ENCODE data around the gene DTX1.

DTX1 gene

DNA sequence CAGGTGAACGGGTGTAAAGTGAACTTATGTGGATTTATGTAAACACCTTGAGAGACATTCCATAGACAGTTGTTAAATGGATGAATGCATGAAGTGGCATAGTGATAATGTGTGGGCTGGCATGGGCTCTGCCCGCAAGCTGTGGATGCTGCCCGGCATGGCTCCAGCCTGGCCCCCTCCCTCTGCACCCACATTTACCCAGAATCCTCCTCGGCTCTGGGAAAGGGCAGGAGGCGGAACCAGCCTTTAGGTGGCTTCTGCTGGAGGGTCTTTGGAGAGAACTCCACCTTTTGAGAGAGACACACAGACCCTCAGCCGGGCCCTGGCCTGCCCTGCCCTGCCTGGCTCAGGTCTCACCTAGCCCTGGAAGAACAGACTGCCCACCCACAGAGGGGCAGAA is 60.3 kb downstream of the DTX1 start:
- DNase-seq = no peak

DNA sequence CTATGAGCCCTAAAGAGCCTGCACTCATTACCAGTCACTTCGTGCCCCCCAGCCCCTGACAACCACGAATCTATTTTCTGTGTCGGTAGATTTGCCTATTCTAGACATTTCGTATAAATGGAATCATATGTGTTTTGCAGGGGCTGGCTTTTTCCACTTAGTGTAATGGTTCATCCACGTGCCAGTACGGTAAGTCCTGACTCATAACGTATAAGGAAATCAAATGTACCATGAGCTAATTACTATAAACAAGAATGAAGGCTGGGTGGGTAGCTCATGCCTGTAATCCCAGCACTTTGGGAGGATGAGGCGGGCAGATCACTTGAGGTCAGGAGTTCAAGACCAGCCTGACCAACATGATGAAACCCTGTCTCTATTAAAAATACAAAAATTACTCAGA is 61.2 kb downstream of the DTX1 start:
- peak; percentile 63 for DNase-seq

DNA sequence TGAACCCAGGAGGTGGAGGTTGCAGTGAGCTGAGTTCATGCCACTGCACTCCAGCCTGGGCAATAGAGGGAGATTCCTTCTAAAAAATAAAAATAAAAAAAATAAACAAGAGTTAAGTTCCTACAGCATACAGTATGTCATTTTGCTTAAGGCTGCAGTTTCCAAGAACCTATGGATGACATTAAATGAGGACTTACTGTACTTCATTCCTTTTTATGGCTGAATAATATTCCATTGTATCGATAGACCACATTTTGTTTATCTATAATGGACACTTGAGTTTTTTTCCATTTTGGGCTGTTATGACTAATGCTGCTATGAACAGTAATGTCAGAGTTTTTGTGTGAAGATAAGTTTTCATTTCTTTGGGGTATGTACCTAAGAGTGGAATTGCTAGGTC is 61.6 kb downstream of the DTX1 start:
- DNase-seq = no peak

DNA sequence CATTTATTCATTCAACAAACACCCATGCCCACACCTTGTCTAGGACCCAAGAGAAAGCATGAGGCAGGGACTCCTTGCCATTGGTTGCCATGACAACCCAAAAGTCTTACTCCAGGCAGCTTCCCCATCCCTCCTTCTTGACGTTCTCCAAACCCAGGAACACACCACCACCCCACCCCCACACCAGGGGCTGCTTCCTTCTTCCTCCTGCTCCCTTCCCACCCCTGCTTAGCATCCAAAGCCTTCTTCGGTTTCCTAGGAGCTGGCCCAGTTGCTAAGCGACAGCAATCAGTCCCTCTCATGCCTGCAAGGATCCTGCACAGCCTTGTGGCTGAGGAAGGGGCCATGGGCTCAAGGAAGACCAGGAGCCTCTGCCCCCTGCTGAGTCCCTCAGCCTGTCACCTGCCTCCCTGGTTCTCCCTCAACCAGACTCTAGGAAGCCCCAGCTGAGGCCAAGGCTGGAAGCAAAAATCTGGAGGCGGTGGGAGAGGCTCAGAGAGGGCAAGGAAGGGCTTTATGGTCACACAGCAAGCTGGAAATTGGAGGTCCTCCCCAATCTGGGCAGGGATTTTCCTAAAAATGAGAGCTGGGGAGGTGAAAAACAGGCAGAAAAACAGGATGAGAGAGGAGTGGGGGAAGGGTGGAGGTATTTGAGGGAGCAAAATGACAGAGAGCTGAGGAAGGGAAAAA is 63.6 kb downstream of the DTX1 start:
- no peak for DNase-seq

DNA sequence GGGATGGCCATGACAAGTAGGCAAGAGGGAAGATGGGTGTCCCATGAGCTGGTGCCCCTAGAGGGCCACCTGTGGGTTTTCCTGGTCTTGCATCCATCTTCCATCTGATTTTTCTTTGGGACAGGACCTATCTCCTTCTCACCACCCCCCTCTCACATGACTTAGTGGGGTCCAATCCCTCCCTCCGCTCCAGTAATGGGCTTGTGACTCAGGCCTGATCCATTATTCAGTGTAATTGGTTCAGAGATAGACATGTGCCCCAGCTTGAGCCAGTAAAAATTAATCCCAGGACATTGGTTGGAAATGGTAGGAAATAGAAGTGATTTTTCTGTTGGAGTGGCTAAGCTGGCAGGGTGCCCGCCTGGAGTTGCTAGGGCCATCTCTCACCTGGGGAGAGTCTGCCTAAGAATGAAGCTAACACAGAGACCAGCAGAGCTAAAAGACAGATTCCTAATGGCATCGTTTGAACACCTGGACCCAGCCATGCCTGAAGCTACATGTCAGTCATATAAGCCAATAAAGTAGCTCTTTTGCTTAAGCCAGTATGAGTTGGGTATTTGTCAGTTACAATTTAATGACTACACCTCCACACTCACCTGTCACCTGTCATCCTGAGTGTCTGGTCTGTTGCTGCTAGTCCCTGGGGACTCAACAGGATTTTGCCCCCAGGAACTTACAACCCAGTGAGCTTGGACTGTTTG is 64.3 kb downstream of the DTX1 start:
- peak; percentile 19 for DNase-seq

DNA sequence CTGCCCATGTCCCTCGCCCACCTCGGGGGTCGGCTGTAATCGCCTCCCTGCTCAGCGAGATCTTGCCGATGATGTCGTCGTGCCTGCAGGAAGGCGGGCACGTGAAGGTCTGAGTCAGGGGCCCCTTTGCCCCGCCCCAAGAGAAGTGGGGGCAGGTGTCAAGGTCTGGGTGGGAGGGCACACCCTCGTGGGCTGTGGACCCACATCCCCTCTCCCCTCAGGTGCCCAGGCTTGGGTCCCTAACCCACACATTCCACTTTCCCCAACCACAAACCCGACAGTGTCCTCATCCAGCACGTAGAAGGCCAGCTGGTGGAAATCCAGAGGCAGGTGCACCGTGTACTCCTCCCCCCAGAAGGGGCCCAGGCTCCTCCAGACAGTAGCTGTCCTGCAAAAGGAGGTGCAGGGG is 71.3 kb downstream of the DTX1 start:
- DNase-seq = no peak

DNA sequence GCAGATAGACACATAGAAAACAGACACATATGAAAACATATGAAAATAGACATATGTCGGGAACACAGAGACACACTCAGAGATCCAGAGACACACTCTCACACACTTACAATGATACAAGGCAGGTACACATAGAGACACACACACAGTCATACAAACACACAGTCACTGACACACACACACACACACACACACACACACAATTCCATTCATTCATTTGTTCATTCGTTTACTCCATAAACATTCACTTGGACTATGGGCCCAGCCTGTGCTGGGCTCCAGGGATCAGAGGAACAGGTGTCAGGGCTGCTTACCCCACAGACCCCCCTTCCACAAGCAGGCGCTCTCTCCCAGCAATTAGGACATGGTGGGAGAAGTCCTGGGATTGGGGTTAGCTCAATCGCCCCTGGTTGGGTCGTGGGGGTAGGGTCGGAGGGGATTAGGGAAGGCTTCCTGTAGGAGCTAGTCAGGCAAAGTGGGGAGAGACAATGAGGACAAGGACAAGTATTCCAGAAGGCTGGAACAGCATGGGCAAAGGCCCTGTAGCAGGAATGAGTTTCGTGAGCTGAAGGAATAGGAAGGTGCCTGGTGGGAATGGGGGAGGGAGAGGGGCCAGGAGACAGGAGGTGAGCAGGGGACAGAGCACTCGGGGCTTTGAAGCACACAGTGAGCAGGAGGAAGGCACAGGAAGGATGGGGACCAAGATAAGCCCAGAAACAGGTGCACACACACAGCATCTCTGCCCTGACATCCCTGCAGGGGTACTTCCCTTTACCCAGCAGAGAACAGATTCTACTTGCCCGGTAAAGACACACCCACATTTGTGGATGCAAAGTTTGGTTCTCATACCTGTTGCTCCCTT is 72.5 kb downstream of the DTX1 start:
- DNase-seq = no peak

DNA sequence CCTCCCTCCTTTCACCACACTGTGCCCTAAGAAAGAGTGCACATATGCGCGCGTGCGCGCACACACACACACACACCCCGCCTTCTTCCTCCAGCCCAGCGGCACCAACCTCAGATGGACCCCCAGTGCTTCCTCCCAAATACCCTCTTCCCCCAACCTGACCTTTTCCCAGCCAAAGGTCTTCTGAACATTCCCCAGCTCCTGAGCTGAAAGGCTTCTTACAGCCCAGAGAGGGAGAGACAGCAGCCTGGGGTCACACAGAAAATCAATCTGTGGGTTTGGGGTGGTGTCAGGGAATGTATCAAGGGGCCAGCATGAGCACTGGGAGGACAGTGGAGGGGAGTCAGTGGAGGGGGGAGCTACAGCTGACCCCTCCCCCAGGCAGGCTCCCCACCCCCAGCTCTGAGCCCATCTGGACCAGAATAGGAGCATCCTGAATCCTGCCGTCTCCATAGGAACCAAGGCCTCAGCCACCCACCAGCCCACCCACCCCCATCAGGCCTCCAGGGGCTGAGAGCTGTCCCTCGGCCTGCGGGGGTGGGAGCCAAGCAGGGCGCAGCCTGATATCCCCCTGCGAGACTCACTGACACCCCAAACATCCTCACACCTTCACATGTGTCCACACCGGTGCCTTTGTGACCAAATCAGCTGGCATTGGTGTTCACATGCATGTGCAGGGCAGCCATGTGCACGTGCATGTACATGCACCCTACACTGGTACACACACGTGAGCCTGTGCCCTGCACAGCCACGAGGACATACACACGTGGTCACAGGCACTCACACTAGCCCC is 73.3 kb downstream of the DTX1 start:
- no peak for DNase-seq

DNA sequence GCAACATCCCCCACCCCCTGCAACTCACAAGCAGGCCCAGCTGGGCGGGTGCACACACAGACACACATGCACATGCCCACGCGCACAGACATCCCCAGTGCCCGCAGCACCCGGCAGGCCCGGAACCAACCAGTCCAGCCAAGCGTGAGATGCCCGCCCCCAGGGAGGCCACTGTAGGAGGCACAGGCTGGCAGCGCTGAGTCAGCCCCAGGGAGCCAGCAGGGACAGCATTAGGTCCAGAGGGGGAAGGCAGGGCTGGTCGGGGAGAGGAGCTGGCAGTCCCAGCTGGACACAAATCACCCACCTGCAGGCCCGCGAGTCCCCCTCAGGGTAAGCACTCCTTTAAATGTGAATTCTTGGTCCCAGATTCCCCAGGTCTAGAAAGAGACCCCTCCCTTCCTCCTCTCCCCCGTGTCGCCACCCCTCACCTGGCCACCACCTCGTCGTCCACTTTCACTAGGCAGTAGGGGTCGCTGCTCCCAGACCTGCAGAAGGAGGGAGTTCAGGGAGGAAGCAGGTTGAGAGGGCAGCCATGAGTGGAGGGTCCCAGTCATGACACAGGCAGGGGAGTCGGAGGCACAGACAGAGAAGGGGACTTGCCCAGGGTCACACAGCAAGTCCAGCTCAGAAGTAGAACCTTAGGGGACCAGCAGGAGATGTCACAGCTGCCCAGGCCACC is 74.1 kb downstream of the DTX1 start:
- no peak for DNase-seq

DNA sequence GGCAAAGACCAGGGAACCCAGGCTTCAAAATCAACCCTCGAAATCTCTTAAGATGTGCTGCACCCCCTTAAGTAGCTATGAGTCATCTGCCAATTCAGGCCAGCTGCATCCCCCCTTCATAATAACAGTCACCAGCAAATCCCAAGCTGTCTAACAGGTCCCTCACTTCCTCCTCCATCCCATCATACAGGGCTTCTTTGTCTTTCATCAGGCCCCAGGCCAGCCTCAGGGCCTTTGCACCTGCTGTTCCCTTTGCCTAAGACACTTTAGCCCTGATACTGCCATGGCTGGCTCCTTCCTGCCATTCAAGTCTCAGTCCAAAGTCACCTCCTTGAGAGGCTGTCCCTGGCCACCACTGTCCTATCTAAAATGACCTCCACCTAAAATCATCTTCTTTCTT is 75.0 kb downstream of the DTX1 start:
- peak; percentile 24 for DNase-seq

DNA sequence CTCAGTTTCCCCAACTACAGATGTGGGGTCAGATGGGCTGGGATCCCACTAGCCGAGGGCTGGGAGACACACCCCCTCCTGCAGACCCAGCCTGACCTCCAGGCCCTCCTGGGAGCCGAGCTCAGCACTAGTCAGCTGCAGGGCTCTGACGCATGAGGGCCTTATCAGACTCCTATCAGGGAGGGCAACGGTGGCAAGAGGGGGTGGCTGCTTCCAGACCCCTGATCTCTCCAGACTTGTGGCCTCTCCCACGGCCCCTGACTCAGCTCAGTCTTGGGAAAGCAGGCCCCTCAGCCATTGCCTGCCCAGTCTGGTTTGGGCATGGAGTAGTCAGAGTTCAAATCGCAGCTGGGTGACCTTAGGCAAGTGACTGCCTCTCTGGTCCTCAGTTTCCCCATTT is 76.5 kb downstream of the DTX1 start:
- DNase-seq = no peak

DNA sequence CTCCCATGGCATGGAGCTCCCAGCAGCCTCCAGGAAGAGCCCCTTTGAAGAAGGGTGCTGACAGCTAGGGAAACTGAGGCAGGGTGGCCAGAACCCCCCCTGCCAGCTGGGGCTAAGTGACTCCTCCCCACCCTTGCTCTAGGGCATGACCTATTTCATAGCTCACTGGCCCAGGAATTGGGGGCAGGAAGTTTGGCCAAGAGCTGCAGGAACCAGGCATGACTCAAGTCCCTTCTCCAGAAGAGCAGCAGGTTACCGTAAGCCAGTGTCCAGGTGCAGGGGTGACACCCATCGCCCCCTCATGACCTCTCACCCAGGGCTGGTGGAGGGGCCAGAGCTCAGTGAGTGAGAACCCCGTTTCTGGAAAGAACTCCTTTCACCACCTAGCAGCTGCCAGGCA is 77.1 kb downstream of the DTX1 start:
- DNase-seq = no peak

DNA sequence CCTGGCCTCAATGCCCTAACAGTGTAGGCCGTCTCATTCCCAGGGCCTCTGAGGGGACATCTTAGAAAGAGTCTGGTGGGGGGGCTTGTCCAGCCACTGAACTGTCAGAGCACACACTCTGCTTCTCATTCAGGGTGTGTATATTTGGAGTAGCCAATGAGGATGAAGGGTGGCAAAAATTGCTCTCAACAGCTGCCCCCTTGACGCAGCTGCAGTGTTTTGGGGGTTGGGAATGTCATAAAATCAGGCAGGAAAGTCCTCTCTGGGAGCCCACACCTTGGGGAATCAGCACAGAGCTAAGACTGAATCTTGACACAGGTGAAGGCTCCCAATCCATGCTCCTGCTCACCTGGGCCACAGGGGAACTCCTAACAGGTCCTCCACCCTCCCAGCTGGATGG is 77.5 kb downstream of the DTX1 start:
- DNase-seq = no peak

DNA sequence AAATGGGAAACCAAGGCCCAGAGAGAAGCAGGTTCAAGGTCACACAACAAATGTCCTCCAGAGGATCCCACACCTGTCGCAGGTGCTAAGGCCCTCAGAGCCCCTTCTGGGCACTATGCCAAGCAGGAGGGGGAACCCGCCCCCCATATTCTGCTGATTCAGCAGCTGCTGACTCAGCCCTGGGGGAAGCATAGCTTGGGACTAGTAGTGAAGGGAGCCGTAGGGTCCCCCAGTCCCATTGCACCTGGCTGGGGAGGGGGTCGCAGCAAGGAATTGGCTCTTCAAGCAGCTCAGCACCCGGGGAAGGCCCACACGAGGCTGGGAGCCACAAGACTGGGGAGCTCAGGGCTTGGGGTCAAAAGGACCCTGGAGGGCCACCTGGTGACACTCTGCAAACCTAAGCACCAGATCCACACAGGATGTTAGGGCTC is 78.0 kb downstream of the DTX1 start:
- DNase-seq = no peak

DNA sequence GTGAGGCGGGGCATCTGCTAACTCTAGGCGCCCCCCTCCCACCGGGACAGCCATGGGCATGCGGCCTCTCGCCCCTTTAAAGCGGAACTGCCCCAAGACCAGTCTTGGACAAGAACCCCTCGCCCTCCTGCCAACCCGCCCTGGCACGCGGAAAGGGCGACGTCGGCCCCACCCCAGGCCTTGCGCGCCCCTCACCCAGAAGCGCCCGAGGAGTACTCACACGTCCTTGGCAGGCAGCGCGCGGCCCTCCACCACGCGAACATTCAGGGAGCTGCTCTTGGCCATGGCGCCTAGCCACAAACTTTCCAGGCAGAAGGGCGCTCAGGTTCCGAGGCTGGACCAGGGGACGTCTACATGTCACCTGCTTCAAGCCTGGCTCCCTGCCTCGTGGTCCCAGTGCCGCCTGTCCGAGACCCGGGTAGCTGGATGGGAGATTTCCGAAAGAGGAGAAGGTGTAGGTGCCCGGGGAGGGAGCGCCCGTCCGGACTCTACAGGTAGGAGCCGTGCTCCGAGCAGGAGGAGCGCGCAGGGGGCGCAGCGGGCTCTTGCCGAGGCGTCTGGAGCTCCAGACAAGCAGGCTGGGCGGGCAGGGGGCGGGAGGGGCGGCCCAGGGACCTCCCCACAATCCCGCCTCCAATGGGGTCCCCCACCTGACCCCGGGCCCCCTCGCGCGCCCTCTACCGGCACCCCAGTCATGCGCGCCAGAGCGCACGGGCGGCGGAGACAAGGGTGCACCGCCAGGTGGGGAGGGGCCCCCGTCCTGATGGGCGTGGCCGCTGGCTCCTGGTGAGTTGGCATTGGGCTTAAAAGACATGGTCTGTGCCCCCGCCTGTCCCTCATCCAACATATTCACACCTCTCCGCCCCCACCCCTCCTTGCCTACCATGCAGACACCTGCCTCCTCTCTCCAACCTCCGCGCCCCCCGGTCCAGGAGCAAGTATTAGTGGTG is 78.9 kb downstream of the DTX1 start, which contains the start of gene RASAL1:
Gene RASAL1, minus strand, starts transcription at position 584 of the 950 bp plus-strand sequence. Its CDS starts 299 bp downstream, at position 285.
- DNase-seq = no peak

DNA sequence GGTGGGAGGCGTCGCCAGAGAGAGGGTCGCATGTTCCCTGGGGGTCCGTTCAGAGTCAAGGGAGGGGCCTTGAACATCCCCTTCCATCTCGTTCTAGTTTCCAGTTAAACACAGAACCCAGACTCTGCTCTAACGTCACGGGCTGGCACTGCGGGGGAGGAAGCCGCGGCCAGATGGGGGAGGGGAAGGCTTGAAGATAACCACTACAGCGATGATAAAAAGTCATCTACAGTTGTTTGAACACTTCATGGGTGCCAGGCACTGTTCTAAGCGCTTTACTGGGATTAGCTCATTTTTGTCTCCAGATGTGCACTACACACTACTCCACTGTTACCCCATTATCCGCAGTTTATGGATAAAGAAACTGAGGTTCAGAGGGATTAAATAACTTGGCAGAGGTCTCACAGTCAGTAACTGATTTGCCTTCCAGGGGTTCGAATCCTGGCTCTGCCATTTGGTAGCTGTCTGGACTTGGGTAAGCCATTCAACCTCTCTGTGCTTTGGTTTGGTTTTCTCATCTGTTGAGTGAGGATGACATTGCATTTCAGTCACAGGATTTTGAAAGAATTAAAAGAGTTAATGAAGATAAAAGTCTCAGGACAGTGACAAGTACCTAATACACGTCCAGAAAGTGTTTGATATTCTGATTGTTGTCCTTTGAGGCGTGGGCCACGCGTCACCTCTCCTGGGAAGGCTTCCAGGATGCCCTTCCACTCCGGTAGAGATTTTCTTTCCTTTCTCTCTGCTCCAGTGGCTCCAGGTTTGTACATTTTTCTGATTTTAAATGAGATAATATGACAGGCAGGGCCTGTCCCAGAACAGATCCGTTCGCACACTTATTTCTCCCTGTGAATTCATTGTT is 79.8 kb downstream of the DTX1 start:
- no peak for DNase-seq

DNA sequence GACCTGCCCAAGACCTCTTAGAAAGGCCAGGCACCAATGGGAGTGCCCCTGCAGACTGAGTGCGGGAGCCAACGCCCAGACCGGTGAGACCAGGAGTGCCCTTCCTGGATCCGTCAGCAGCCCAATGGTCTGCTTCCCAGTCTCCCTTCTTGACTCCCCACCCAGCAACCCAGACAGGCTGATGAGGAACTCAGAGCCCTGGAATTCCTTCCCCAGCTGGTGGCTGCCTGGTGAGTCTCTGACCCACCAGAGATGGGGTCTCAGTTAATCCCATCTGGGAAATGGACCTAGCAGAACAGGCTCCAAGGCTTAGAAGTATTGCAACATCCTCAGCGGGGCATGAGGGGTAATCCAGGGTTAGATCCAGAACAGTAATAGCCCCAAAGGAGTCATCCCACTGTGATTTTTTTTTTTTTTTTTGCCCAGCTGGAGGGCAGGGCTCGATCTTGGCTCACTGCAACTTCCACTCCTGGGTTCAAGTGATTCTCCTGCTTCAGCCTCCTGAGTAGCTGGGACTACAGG is 80.5 kb downstream of the DTX1 start:
- DNase-seq = no peak

DNA sequence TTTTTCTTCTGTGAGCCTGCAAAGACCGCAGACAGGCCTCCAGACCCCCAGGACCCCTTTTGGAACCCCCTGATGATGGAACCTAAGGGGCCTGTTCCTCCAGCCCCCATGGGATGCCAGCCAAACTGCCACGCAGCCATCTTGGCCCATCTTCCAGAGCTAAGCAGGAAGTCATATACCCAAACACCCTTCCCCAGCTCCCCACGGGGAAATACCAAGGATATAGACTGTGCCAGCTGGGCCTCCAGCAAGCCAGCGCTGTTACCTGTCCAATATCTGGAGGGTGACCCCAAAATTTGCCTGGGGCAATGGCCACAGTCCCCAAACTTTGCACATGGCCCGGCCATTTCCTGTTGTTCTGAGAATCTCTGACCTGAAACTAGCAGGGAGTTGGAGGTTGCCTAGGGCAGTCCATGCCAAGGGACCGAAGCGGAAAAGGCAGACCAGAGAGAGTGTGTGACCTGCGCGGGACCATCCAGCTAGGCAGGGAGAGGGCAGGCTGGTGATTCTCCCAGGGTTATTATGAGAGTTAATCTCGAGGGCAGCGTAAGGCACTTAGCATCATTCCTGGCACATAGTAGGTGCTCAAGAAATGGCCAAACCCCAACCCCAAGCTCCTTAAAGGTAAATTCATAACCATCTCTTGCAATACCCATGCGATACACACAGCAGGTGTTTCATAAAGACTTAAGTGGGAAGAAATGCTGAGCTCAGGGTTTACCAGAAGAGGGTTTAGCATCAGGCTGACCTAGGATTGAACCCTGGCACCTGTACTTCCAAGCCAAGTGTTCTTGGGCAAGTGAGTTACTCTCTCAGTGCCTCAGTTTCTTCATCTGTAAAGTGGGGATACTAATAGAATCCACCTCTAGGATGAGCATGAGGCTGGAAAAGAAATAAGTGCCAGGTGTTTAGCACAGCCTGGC is 81.6 kb downstream of the DTX1 start:
- no peak for DNase-seq

DNA sequence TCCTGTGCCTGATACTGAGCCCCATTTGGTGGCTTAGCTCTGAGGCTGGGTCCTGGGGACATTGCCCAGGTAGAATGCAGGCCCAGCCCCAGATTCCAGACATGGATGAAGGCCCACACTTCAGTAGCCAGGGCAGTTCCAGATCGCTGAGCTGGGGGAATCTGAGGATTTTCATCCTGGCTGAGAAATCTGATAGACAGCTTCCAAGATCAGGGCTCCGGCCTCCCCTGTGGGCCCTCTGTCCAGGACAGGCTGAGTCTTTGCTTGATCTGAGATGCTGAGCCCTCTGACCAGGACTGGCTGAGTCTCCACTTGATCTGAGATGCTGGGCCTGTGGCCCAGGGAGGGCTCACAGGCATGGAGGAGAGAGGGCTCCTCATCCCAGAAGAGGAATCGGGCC is 82.3 kb downstream of the DTX1 start:
- DNase-seq = no peak

Data from HCEC 1CT (cell line).